ENCODE results near the gene MBNL1.

MBNL1 gene

GRCh38 chr3:152302521-152303021 is 33.8 kb downstream of the MBNL1 start:
- H3K27ac ChIP-seq = no peak overlapping the region

GRCh38 chr3:152304160-152304559 is 35.4 kb downstream of the MBNL1 start:
- TF ChIP-seq CTCF (IDR thresholded peaks at IDR 0.05) (no peak), ZFX (IDR thresholded peaks at IDR 0.05; ENCODE audit: borderline replicate concordance) (no peak)
- peak overlapping the region; percentile 86; the same call in 1 of the 2 replicates for H3K27ac ChIP-seq

More at GRCh38 chr3:152302521-152303021, 33.8 kb downstream of the MBNL1 start:
- TF ChIP-seq CTCF (IDR thresholded peaks at IDR 0.05) (no peak), ZFX (IDR thresholded peaks at IDR 0.05; ENCODE audit: borderline replicate concordance) (no peak)

DNA sequence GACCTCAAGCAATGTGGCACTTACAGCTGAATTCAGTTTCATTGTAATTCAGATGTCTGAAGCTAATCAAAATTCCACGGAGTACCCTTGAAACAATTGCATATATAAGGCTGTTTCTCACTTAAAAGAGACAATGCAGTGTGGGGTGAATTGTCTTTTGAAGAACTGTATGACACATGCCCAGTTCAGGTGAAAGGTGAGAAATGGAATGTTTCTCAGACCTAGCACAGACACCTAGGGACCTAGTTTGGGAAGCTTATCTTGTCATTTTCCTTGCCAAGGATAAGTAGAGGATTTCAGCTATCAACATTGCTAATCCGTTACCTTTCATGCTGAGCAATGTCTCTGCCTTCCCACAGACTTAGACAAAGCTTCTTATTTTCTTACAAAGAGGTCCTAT is 36.3 kb downstream of the MBNL1 start:
- no peak for TF ChIP-seq ZFX (IDR thresholded peaks at IDR 0.05; ENCODE audit: borderline replicate concordance)

GRCh38 chr3:152307829-152308474 is 39.2 kb downstream of the MBNL1 start:
- peak overlapping the region; percentile 86 for H3K27ac ChIP-seq

More for the DNA sequence above, 36.3 kb downstream of the MBNL1 start:
- peak overlapping the region; percentile 86 for H3K27ac ChIP-seq

DNA sequence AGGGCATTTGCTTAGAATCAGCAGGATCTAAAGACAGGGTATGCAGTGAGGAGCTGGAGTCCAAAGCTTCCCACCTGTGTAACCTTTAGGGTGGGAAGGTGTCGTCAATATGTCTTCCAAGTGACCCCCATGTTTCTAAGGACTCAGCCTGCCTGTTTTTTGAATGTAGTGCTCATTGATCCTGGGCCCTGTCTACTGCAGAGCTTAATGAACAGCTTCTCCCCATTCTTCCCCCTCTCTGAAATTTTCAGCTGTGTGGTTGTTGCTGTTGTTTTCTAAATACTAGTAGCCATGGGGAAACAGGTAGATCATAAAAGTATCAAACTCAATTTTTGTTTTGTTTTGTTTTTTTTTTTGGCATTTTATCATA is 39.7 kb downstream of the MBNL1 start:
- TF ChIP-seq ZFX (IDR thresholded peaks at IDR 0.05; ENCODE audit: borderline replicate concordance) (no peak), CTCF (IDR thresholded peaks at IDR 0.05) (no peak)
- peak overlapping the region; percentile 86 for H3K27ac ChIP-seq

More at GRCh38 chr3:152307829-152308474, 39.2 kb downstream of the MBNL1 start:
- TF ChIP-seq ZFX (IDR thresholded peaks at IDR 0.05; ENCODE audit: borderline replicate concordance) (no peak), CTCF (IDR thresholded peaks at IDR 0.05) (no peak)

DNA sequence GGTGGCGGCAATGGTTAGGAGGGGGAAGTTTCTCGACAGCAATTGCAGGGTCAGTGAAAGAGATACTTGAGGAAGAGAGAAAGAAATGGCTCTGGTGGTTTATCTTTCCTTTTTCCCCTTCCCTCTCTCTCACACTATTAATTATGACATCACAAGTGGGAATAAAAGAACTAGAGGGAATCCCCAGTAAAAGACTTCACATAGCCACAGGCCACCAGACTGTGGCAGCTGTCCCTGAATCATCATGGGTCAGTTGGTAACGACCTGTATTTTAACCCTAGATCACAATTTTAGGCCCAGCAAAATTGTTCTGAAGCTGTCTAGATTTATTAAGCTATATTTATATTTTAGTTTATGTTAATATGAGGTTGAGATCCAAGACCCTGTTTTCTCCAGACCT is 40.3 kb downstream of the MBNL1 start:
- TF ChIP-seq CTCF (IDR thresholded peaks at IDR 0.05) = no peak
- TF ChIP-seq ZFX (IDR thresholded peaks at IDR 0.05; ENCODE audit: borderline replicate concordance) = no peak
- H3K27ac ChIP-seq = peak overlapping the region; percentile 86

- TF ChIP-seq CTCF (IDR thresholded peaks at IDR 0.05) (no peak), ZFX (IDR thresholded peaks at IDR 0.05; ENCODE audit: borderline replicate concordance) (no peak)
Observed at GRCh38 chr3:152309535-152310307, 41.0 kb downstream of the MBNL1 start.

More at GRCh38 chr3:152309535-152310307, 41.0 kb downstream of the MBNL1 start:
- peak overlapping the region; percentile 86 for H3K27ac ChIP-seq
